ENCODE measurements around the gene FTCD.

FTCD gene

DNA sequence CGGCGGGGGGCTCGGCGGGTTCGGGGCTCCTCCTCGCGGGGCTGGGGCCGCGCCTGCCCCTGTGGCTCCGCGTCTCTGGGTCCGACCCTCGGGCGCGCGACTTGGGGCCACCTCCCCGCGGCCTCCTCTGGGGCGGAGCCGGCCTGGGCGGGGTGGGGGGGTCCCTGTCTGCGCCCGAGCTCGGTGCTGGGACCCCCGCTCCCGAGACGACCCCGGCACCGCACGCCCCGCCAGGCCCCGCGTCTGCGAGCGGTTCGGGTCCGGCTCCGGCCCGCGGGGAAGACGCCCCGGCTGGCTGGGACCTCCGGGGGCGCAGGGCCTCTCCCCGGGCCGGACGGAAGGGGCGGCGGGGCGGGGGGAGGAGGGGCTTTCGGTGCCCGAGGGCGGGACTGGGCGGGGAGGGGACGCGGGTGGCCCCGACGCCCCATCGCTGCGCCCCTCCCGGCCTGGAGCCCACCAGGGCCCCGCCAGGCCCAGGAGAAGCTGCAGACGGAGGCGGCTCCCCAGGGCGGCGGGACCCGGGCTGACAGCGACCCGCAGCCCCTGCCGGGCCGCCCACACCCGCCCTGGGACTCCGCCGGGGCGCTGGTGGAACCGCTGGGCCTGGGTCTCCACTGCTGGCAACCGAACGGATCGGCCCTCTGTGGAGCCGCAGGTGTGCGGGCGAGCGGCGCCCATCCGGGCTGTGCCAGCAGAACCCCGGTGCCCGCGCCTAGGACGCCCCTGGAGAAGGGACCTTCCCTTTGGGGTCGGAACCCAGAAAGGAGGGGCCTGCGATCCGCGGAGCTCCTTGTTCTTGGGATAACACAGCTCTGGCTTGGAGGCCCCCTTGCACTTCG, 56.9 kb downstream of the FTCD start:
- Histone ChIP-seq H3K27ac (ENCODE audit: low read length) (no peak overlapping the region), H3K36me3 (ENCODE audit: control insufficient read depth, low read depth, low read length) (no peaks in the 10 kb centered on the region), H3K4me1 (ENCODE audit: control insufficient read depth, low read depth, low read length) (no peaks in the 10 kb centered on the region), H3K4me3 (ENCODE audit: low read length) (peak overlapping the region; percentile 36), H3K9ac (ENCODE audit: low read length) (no peak overlapping the region), H3K27me3 (ENCODE audit: control insufficient read depth, insufficient read depth, low read length) (peaks cover 30% of the 10 kb centered on the region), H3K9me3 (ENCODE audit: control insufficient read depth, low read depth, low read length) (peaks cover 3% of the 10 kb centered on the region)

DNA sequence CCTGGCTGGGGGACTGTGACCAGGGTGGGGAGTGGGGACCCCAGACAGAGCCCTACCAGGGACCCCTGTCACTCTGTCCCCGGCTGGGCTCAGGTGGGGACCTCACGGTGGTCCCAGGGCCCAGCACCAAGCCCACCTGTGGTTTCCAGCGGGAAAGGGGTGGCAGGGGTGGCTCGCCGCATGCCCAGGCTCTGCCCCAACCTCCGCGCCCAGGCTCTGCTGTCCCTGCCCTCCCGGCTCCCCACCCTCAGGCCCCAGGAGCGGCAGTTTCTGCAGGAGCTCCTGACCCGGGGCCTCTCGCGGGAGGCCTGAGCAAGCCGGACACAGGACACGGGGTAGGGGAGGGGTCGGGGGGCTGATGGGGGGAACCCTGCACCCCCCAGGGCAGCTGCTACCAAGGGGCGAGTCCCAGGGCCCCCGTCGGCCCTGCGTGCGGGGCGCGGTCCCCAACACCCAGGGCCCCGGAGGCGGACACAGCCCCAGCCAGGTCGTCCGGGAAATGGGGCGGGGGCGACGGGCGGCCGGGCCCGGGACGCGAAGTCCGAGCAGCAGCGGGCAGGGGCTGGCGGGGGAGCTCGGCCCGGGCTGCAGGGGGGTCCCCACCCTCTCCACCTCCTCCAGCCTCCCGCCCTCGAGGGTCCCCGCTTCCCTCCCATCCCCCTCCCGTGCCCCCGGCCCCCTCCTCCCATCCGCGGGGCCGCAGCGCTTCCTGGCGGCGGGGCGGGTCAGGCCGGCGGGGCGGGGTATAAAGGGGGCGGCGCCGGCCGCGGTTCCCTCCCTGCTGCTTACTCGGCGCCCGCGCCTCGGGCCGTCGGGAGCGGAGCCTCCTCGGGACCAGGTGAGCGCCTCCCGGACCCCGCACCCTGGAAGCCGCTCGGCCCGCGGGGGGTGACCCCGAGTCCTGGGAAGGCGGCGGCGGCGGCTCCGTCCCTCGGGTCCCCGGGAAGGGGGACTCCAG, 57.8 kb downstream of the FTCD start, which contains the start of gene COL6A2:
TSS of gene COL6A2 (plus strand) at position 777 of the 958 bp plus-strand sequence.
- Histone ChIP-seq H3K9me3 (ENCODE audit: control insufficient read depth, low read depth, low read length) (no peaks in the 10 kb centered on the region), H3K36me3 (ENCODE audit: control insufficient read depth, low read depth, low read length) (no peaks in the 10 kb centered on the region), H3K27me3 (ENCODE audit: control insufficient read depth, insufficient read depth, low read length) (peaks cover 30% of the 10 kb centered on the region), H3K4me1 (ENCODE audit: control insufficient read depth, low read depth, low read length) (no peaks in the 10 kb centered on the region), H3K4me3 (ENCODE audit: low read length) (peak within 1 kb of the TSS; percentile 36), H3K27ac (ENCODE audit: low read length) (no peak within 1 kb of the TSS), H3K9ac (ENCODE audit: low read length) (no peak within 1 kb of the TSS)

DNA sequence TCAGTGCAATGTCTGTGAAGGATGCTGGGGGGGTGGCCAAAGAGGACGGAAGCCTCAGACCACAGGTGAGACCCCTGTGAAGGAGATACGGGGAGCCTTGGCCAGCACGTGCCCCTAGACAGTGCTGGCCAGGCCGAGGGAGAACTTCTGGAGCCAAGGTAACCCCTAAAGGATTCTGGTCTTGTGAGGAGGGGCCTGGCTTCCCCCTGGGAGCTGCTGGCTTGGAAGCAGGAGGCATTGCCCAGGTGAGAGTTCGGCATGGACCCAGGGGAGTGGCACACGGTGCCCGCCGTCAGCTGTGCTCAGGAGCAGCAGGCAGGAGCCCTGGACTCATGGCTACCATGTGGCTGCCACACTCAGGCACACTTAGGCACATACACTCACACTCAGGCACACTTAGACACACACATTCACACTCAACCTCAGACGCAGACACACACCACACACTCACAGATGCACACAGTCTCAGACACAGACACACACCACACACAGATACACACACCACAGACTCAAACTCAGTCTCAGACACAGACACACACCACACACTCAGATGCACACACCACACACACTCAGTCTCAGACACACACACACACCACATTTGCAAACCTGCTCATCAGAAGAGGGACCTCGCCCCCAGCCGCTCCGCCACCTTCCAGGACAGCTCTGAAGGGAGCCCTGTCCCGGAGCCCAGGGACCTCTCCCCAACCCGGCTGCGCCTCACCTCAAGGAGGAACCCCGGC, 58.6 kb downstream of the FTCD start:
- Histone ChIP-seq H3K4me3 (ENCODE audit: low read length) (peak overlapping the region; percentile 36), H3K9me3 (ENCODE audit: control insufficient read depth, low read depth, low read length) (no peaks in the 10 kb centered on the region), H3K36me3 (ENCODE audit: control insufficient read depth, low read depth, low read length) (no peaks in the 10 kb centered on the region), H3K4me1 (ENCODE audit: control insufficient read depth, low read depth, low read length) (no peaks in the 10 kb centered on the region), H3K27ac (ENCODE audit: low read length) (no peak overlapping the region), H3K27me3 (ENCODE audit: control insufficient read depth, insufficient read depth, low read length) (peaks cover 30% of the 10 kb centered on the region), H3K9ac (ENCODE audit: low read length) (no peak overlapping the region)

DNA sequence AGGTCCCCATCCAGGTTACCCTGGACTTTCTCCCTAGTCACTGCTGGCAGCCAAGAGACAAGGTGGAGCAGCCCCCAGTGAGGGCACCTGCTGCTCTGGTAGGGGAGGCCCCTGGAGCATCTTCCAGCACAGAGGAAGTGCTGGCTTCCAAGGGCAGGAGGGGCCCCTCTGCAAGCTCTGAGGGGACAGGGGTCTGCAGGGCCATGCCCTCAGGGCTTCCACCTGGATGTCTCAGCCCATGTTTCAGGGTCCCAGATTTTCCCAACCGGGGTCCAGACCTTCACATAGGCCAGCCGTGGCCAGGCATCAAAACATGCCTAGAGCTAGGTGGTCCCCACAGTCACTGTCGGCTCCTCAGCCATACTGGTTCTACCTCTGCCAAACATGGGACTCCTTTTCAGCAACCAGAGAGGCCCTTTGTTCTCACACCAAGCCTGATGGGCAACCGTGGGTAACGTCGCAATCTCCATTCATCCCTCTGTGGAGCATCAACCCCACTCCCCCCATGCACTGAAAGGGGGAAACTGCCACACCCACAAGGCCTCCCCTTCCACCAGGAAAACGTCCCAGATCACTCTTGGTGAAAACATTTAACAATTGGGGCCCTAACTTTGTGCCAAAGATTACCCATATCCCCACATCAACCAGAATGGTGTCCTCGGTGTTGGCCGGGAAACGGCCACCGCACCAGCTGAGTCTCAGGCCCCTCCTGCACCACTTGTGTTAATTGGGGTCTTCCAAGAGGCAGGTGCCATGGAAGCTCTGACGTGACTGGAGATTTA, 59.4 kb downstream of the FTCD start:
- peaks cover 30% of the 10 kb centered on the region for H3K27me3 ChIP-seq (ENCODE audit: control insufficient read depth, insufficient read depth, low read length)
- no peaks in the 10 kb centered on the region for H3K9me3 ChIP-seq (ENCODE audit: control insufficient read depth, low read depth, low read length)
- no peak overlapping the region for H3K27ac ChIP-seq (ENCODE audit: low read length)
- no peaks in the 10 kb centered on the region for H3K36me3 ChIP-seq (ENCODE audit: control insufficient read depth, low read depth, low read length)
- H3K4me3 ChIP-seq (ENCODE audit: low read length), result no peak overlapping the region
- no peak overlapping the region for H3K9ac ChIP-seq (ENCODE audit: low read length)
- no peaks in the 10 kb centered on the region for H3K4me1 ChIP-seq (ENCODE audit: control insufficient read depth, low read depth, low read length)

DNA sequence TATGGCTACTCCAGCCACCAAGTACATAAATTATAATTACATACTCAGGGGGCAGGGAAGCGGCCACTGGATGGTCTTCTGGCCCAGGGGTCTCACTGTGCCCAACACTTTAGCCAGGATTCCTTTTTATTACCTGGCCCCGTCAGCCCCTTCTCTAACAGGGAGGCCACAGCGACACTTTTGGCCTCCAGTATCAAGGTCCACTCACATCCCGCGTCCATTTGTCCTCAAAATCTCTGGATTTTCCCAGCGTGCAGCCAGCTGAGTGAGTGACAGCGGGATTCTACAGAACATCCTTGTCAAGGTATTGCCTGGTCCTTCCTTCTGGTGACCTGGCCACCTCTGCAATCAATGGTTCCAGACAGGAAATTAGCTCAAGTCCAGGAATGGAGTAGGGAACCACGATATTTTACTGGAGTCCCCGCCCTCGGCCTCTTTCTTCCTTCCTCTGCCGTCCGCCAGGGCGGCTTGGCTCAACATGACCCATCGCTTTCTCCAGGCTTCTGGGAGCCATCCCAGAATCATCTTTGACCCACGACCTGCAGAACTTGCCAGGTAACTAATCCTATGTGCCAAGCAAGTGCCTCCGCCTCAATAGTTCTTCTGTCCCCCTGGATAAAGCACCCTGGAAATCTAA, 60.2 kb downstream of the FTCD start:
- Histone ChIP-seq H3K9me3 (ENCODE audit: control insufficient read depth, low read depth, low read length) (no peaks in the 10 kb centered on the region), H3K4me1 (ENCODE audit: control insufficient read depth, low read depth, low read length) (no peaks in the 10 kb centered on the region), H3K9ac (ENCODE audit: low read length) (no peak overlapping the region), H3K27ac (ENCODE audit: low read length) (no peak overlapping the region), H3K27me3 (ENCODE audit: control insufficient read depth, insufficient read depth, low read length) (peaks cover 23% of the 10 kb centered on the region), H3K4me3 (ENCODE audit: low read length) (no peak overlapping the region), H3K36me3 (ENCODE audit: control insufficient read depth, low read depth, low read length) (no peaks in the 10 kb centered on the region)

DNA sequence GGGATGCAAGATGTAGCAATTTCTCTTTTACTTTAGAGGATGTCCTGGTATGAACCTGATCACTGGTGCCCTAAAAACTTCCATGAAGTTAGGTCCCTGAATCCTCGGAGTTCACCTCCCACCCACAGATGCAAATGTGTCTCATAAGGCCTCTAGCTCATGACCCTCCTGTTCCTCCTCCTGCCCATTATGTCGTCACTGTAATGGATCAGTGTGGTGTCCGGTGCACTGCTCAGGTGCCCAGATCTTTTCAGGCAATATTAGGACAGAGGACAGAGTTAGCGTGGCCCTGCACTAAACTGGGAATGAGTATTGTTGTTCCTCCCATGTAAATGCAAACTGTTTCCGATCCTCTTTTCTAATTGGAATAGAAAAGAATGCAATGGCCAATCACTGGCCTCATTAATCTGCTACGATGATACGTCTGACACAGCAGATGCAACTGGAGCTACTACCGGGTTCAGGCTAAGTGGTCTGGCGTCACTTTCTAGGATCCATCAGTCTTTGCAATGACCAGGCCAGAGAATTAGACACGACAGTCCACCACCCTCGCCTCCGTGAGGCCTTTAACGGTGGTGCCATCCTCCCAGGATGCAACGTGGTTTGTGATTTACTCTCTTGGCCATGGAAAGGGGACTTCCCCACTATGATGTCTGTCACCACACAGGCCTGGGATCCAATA, 60.8 kb downstream of the FTCD start:
- Histone ChIP-seq H3K27me3 (ENCODE audit: control insufficient read depth, insufficient read depth, low read length) (peaks cover 16% of the 10 kb centered on the region), H3K4me3 (ENCODE audit: low read length) (no peak overlapping the region), H3K9ac (ENCODE audit: low read length) (no peak overlapping the region), H3K9me3 (ENCODE audit: control insufficient read depth, low read depth, low read length) (no peaks in the 10 kb centered on the region), H3K36me3 (ENCODE audit: control insufficient read depth, low read depth, low read length) (no peaks in the 10 kb centered on the region), H3K27ac (ENCODE audit: low read length) (no peak overlapping the region), H3K4me1 (ENCODE audit: control insufficient read depth, low read depth, low read length) (no peaks in the 10 kb centered on the region)

DNA sequence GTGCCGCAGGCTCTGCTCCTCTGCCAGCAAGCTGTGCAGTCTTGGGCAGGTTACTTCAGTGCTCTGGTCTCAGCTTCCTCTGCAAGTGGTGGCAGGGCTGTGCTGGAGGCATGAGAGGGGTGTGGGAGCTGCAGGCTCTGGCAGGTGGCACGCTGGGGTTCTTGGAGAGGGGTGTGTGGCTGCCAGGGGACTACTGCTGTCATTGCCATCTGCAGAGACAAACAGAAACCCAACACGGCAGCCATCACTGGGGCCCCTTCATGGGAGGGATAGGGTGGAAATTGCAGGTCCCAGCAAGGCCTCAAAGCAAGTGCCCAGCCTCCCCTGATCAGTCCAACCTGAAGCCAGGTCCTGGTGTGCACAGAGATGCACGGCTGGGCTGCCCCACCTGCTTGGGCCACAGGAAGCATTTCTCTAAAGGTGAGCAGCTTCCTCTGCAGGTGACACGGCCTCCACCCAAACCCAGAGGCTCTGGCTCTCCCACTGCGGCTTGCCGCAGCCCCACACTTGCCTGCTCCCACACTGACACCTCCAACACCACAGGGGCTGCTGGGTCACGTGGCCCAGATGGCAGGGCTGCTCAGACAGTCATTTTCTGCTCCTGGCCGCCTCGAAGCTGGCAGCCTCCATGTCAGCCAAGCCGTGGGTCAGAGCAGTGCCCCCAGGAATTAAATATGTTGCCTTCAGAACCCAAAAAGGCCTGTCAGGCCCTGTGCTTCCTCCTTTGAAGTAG, 61.5 kb downstream of the FTCD start:
- Histone ChIP-seq H3K4me3 (ENCODE audit: low read length) (no peak overlapping the region), H3K27ac (ENCODE audit: low read length) (no peak overlapping the region), H3K4me1 (ENCODE audit: control insufficient read depth, low read depth, low read length) (no peaks in the 10 kb centered on the region), H3K9ac (ENCODE audit: low read length) (no peak overlapping the region), H3K36me3 (ENCODE audit: control insufficient read depth, low read depth, low read length) (no peaks in the 10 kb centered on the region), H3K27me3 (ENCODE audit: control insufficient read depth, insufficient read depth, low read length) (peaks cover 9% of the 10 kb centered on the region), H3K9me3 (ENCODE audit: control insufficient read depth, low read depth, low read length) (no peaks in the 10 kb centered on the region)

DNA sequence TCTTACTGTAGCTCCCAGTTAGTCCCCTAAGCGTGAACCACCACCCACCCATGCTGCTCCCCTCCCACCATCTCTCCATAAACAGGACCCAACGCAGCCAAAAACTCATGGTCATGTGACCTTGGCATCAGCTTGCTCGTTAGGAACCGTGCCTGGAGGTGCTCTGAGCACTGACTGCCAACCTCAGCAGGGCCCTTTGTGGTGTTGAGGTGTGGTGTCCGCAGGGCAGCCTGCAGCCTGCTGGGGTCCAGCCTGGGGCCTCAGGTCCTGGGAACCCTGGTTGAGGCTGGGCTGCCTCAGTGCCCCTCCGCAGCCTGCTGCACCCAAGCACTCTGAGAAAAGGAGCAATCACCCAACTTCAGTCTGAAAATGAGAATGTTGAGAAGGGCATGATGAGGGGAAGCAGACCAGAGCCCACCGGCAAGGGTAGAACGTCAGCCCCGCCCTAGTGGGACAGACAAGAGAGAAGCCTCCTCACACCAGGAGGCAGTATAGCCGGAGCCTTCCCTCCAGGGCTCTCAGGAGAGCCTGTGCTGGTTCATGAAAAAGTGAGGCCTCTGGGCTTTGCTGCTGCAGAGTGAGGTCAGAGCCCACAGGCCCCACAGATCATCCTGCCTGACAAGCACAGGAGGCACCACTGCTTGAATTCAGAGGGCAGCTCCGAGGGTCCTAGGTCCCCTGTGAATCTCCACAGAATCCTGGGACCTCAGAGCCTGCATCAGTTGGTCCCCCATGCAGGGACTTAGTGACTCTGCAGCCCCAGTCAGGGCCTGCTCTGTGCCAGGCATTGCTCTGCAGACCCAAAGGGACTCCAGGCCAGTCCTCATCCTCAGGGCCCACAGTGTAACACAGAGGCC, 62.3 kb downstream of the FTCD start:
- Histone ChIP-seq H3K9ac (ENCODE audit: low read length) (no peak overlapping the region), H3K27me3 (ENCODE audit: control insufficient read depth, insufficient read depth, low read length) (peaks cover 7% of the 10 kb centered on the region), H3K4me3 (ENCODE audit: low read length) (no peak overlapping the region), H3K4me1 (ENCODE audit: control insufficient read depth, low read depth, low read length) (no peaks in the 10 kb centered on the region), H3K36me3 (ENCODE audit: control insufficient read depth, low read depth, low read length) (no peaks in the 10 kb centered on the region), H3K27ac (ENCODE audit: low read length) (no peak overlapping the region), H3K9me3 (ENCODE audit: control insufficient read depth, low read depth, low read length) (no peaks in the 10 kb centered on the region)

DNA sequence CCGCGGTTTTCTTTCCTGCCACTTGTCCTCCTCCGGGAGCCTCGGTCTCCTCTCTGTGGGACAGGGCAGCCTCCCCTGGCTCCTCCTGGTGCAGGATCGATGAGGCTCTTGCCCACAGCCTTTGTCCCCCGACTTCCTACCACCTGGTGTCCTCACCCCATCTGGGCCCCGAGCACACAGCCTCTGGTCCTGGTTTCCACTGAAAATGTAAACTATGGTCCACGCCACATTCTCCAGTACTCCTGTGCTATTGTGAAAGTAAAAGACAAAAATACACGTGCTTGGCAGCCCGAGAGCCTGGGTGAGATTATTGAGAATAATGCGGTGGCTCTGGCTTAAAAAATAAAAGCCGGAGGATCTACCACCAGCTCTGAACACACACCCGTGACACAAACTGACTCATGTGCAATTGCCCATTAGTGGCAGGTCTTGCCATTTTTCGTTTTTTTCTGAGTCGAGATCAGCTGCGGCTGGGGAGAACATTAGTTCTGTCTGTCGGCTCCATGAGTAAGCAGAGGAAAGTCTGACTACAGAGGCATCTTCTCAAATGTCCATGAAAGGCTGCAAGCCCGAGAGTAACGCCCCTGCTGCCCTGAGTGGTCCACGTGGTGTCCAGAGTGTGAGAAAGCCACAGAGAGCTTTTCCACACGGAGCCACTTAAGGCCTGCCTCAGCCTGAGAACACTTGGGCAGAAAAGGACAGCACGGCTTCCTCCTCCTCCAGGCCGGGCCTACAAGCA, 63.2 kb downstream of the FTCD start:
- H3K9ac ChIP-seq (ENCODE audit: low read length), result no peak overlapping the region

More for the DNA sequence above, 63.2 kb downstream of the FTCD start:
- Histone ChIP-seq H3K9me3 (ENCODE audit: control insufficient read depth, low read depth, low read length) (no peaks in the 10 kb centered on the region), H3K36me3 (ENCODE audit: control insufficient read depth, low read depth, low read length) (no peaks in the 10 kb centered on the region), H3K27ac (ENCODE audit: low read length) (no peak overlapping the region), H3K4me1 (ENCODE audit: control insufficient read depth, low read depth, low read length) (no peaks in the 10 kb centered on the region), H3K4me3 (ENCODE audit: low read length) (no peak overlapping the region), H3K27me3 (ENCODE audit: control insufficient read depth, insufficient read depth, low read length) (peaks cover 6% of the 10 kb centered on the region)

Data from iPS-18a (cell line).